GM12875 (cell line): ENCODE results near the gene SLC25A12.

Experiments
- H3K4me3 ChIP-seq: one replicate; pipeline ENCODE4 v1.5.1; 2011; ENCODE audit warnings: low read depth, low read length, control low read depth
- CTCF ChIP-seq: IDR thresholded peaks from 2 replicates; pipeline ENCODE4 v1.5.1; 2011; ENCODE audit warnings: low read depth, mild to moderate bottlenecking, control low read depth, inconsistent platforms, low read length, moderate library complexity, borderline replicate concordance; ENCODE audit not compliant: insufficient read depth

SLC25A12 gene

GRCh38 chr2:171893824-171894611 lies at the start of gene SLC25A12:
TSS of gene SLC25A12 (minus strand) at chr2:171894244. CDS start at chr2:171894214, 30 bp downstream.
- peak within 1 kb of the TSS; percentile 87 for H3K4me3 ChIP-seq
- TF ChIP-seq CTCF: no peak

- H3K4me3 ChIP-seq: no peak overlapping the region
- no peak for TF ChIP-seq CTCF
Observed at GRCh38 chr2:171941316-171941699, 47.3 kb upstream of the SLC25A12 start.

GRCh38 chr2:171939743-171940071 lies 45.7 kb upstream of the SLC25A12 start:
- TF ChIP-seq CTCF: no peak
- H3K4me3 ChIP-seq: no peak overlapping the region

GRCh38 chr2:171939058-171939742 lies 45.2 kb upstream of the SLC25A12 start:
- no peak overlapping the region for H3K4me3 ChIP-seq
- TF ChIP-seq CTCF: no peak

- no peak for TF ChIP-seq CTCF
- no peak overlapping the region for H3K4me3 ChIP-seq
Observed at GRCh38 chr2:171930385-171930784, 36.3 kb upstream of the SLC25A12 start.

GRCh38 chr2:171924170-171924942 lies 30.3 kb upstream of the SLC25A12 start:
- H3K4me3 ChIP-seq: no peak overlapping the region
- no peak for TF ChIP-seq CTCF
